NCI-H1048 (cell line): ENCODE data around the gene SARNP.
A peak's percentile ranks its signal among the peaks of the same experiment; 100 is the strongest.

Experiments used
- DNase-seq: peaks from one replicate; lab custom pipeline; 2025; lab: John Stamatoyannopoulos, UW

Gene SARNP

DNA sequence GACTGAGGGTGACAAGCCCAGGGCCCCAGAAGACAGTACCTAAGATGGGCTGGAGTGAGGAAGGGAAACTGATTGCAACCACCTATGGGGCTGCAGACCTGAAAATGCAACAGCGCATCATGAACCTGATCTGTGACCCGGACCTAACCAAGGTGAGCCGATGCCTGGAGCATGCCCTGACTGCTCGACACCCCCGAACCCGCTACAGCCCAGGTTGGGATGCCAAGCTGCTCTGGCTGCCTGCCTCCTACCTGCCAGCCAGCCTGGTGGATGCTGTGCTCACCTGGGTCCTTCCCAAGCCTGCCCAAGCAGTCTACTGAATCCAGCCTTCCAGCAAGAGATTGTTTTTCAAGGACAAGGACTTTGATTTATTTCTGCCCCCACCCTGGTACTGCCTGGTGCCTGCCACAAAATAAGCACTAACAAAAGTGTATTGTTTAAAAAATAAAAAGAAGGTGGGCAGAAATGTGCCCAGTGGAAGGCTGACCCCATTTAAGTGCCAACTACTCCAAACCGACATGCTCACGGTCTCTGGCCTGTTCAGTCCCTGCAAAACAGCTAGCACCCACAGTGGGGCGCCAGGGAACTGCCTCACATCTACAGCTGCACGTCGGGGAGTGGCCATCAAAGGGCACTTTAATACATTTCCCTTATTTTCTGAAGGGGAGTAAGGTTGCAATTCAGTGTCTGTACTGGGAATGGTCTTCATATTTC, 93.1 kb downstream of the SARNP start:
- DNase-seq: peak; percentile 24

DNA sequence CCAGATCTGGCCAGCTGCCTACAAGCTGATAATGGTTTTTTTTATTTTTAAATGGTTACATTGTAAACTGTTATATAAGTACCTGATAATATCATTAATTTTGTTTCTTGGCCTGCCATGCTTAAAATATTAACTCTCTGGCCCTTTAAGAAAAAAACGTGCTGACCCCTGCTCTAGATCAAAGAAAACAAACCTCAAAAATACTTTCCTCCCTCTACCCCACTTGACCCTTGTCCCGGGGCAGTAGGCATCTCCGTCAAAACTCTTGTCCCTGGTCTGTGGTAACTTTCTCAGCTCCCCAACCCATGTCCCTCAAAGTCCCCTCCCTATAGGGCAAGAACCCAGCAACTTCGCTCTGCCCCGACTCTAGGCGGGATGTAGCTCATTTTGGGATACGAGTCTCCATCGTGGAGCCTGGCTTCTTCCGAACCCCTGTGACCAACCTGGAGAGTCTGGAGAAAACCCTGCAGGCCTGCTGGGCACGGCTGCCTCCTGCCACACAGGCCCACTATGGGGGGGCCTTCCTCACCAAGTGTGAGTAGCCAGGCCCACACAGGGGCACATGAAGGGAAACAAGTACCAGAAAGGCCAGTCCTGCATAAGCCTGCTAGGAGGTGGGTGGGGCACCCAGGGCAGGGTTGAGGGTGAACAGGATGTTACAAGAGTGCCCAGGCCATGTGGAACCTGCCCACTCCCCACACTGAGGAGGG, 93.9 kb downstream of the SARNP start:
- DNase-seq: no peak

- DNase-seq: no peak
These were observed 94.6 kb downstream of the SARNP start for GRCh38 chr12:55722948-55723347.

DNA sequence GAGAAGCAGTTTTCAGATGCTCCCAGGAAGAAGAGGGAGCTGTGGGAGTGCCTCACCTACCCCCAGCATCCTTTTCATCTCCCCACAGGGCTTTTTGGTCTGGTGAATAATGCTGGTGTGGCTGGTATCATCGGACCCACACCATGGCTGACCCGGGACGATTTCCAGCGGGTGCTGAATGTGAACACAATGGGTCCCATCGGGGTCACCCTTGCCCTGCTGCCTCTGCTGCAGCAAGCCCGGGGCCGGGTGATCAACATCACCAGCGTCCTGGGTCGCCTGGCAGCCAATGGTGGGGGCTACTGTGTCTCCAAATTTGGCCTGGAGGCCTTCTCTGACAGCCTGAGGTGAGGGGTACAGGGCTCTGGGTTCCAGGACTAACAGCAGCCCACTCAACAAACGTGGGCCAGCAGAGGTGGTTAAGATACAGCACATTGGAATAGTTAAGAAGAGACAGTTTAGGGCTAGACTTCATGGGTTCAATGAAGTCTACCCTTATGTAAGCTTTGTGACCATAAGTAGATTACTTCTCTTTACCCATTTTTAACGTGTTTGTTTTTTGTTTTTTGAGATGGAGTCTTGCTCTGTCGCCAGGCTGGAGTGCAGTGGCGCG, 95.8 kb downstream of the SARNP start:
- no peak for DNase-seq

DNA sequence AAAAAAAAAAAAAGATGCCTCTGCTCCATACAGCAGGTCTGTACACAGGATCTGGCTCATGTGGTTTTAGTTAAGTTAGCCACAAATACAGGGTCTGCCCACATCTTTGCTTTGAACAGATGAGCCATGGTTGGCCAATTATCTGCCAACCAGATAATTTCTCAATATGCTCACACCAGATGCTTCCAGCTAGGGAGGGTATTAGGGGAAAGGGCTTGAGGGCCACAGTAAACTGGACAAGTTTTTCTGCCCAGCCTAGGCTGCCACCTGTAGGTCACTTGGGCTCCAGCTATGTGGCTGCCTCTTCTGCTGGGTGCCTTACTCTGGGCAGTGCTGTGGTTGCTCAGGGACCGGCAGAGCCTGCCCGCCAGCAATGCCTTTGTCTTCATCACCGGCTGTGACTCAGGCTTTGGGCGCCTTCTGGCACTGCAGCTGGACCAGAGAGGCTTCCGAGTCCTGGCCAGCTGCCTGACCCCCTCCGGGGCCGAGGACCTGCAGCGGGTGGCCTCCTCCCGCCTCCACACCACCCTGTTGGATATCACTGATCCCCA, 96.6 kb downstream of the SARNP start:
- no peak for DNase-seq

GRCh38 chr12:55720071-55720564, 97.4 kb downstream of the SARNP start, which contains the start of gene RDH5:
Gene RDH5, plus strand, starts transcription at chr12:55720393. Its CDS starts 792 bp downstream, at chr12:55721185.
- no peak for DNase-seq

GRCh38 chr12:55719371-55719770, 98.2 kb downstream of the SARNP start:
- DNase-seq: no peak

DNA sequence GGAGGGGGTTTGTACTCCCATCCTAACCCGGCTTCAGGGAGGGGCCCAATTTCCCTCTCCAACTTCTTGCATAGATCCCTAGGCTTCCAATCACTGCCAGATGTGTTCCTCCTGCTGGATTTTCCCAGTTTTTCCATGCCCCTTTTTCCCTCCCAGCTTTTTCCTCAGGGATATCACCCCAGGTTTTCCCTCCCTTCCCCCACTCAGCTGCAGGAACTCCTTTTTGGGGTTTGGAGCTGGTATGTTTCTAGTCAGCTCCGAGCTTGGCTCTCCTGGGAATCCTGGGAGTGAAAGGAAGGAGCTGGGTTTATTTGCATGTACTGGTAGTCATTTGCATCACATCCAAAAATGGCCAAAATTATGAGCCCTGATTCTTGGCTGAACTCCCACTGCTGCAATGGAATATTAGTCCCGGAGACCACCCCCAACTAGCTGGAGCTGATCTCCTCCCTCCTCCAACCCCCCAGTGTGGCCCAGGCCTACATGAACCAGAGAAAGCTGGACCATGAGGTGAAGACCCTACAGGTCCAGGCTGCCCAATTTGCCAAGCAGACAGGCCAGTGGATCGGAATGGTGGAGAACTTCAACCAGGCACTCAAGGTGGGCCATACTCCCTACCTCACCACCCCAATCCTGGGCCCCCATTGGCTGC, 98.8 kb downstream of the SARNP start:
- DNase-seq: no peak

DNA sequence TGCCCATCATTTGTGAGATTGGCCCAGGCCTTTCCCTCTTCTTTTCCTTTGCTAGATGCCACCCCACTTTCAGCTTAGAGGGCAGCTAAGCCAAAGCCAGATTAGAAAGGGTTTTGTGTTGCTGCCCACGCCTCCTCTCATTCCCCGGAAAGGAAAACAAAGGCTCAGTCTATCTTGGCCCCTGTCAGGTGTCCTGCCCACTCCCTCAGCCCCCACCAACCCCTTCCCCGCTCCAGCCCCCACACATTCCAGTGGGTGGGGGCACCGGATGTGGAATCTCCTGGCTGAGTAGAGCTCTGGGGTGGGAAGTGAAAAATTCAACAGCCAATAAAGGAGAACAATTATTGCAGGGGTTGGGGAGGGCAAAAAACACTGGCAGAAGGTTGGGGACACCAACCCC, 99.5 kb downstream of the SARNP start:
- no peak for DNase-seq

DNA sequence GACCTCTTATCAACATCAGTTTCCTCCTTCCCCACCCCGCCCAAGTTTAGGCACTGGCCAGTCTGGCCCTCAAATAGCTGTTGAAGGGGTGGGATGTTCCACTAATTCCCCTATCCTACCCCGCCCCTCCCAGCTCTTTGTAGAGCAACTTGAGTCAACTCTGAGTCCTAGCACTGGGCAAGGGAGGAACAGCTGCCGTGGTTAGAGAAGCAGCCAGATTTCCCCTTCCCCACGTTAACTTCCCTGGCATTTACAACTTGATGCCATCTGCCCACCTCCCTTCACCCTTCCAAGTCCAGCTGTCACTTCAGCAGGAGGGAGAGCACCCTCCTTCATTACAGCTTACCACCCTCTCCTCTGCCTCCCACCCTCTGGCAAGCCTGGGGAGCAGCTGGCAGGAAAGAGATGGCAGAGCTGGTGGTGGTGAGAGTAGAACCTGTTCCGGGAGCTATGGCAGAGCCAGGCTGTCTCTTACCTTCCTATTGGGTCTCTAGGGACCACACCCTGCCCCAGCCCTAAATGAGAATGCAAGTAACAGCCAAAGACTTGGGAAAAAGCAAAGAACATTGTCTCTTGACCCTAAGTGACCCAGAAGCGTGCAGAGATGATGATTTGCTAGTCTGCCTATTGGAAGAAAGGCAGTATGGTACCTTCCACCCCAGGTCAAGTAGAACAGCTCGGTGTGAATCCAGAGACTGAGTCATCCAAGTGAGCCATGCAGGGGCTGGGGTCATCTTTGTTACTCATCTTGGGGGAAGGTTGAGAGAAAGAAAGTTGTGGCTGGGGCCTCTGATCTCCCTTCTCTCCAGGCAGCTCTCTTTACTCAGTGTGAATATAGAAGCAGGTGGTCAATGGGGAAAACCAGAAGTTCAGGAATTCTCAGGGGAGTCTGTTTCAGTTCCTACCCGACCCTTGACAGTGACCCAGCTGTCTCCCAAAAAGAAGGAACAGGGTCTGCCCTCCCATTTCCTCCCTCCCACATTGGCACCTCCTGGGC, 100.2 kb downstream of the SARNP start:
- no peak for DNase-seq

DNA sequence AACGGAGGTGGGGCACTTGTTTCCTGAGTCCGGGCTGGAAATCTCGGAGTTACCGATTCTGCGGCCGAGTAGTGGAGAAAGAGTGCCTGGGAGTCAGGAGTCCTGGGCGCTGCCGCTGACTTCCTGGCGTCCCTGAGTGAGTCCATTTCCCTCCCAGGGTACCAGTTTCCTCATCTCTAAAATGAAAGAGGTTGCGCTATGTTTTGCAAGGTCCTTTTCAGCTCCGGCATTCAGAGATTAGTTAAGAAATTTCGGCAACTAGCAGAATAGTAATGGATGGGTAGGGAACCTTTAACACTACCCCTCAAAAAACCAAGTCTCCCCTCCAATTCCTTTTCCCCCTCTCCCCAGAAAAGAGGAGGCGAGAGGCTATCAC, 101.0 kb downstream of the SARNP start:
- DNase-seq: no peak

DNA sequence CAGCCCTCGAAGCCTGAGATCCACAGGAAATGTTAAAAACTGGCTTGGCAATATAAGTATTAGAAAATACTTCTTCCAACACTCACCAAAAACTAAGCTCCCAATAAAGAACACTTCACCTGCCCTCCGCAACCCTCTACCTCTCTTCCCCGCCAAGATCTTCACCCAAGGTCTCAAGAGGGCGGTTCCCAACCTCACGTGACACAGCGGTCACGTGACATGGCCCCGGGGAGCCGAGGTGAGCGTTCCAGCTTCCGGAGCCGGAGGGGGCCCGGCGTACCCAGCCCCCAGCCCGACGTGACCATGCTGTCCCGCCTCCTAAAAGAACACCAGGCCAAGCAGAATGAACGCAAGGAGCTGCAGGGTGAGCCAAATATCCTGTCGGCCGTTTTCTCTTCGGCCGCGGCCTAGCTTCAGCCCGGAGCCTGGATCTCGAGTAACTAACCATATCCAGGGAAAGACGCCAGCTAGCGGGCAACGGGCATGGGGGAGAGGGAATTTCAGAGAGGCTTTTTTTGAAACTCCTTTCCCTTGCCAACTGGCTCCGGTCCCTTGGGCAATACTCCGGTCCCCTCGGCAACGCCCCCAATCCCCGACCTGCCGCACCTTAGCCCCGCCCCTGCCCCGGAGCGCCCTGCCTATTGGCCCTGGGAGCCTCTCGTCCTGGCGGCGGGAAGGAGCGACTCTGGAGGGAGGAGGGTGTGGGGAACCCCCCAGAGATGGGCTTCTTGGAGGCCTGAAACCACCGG, 101.5 kb downstream of the SARNP start, which contains the start of gene BLOC1S1:
Gene BLOC1S1 (plus strand): TSS at position 214 of the 749 bp plus-strand sequence. CDS start 6 bp downstream, at position 220.
- DNase-seq: peak; percentile 65

DNA sequence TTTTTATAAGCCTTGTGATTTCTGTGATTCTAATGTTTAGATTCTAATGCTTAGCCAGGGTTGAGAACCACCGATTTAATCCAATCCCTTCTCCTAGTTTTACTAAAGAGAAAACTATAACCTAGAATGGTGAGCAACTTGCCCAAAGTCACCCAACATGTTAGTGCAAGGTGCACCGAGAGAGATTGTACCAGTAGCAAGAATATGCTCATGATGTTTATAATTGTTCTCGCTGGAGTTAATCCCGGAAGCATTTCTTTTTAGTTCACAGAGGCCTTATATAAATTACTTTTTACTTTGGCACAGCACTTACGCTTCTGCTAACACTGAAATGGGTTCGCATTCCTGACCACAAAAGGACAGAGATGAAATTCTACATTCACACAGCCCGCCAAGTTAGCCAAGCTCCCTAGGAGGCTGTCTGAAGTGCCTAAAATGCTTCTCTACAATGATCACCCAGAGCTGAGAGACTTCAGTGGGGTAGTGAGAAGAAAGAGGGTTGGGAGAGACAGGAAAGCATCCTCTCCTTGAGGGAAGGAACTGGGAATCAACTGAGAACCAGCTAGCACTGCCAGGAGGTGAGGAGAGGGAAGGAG, 102.3 kb downstream of the SARNP start:
- no peak for DNase-seq

DNA sequence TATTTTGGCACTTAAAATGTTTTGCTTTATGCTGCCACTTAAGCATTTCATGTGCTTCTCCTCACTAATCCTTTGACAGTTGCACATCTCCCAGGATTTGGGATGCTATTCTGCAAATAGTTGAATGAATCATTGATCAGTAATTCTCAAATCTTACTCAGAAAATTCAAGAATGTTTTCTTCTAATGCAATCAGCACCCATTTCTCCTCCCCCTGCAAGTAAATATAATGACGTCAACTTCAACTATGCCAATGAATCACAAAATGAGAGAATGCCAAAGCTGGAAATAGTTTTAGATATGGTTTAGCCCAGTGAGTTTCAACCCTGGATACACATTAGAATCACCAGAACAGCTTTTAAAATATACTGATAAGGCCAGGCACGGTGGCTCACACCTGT, 103.8 kb downstream of the SARNP start:
- no peak for DNase-seq

GRCh38 chr12:55712700-55713415, 104.7 kb downstream of the SARNP start:
- no peak for DNase-seq

- DNase-seq: no peak
These were observed 105.6 kb downstream of the SARNP start for GRCh38 chr12:55711786-55712553.

DNA sequence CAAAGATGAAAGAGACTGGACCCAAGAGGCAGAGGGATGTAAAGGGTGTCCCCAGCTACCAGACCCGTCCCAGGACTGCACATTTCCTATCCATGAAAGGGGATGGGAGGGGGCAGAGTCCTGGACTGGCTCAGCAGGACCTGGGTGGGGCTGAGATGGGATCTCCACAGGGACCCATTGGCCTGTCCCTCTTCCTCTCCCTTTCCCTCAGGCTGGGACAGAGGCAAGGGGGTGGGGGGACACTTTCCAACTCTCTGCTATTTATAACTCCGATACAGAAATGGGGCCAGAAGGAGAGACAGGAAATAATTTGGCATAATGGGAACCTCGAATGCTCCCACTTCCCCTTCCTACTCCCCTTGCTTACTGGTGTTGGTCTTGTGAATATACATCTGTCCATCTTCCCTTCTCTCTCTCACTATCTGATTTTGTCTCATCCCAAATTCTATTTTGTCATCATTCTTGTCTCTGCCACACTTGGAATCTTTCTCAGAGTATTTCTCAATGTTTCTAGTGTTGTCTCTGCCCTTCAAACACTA, 108.8 kb downstream of the SARNP start:
- no peak for DNase-seq
